SK-N-SH treated with all-trans-retinoic acid at 6 μM for 48 hours (cell line): Measurements from ENCODE around the gene INPP4B.

Experiments
- ARNTL ChIP-seq: fragments of 450-650 bp; formaldehyde crosslinking; IDR thresholded peaks from 2 replicates; pipeline ENCODE4 v1.5.0; 2020; ENCODE audit warnings: low read depth, mild to moderate bottlenecking, moderate library complexity, borderline replicate concordance
- CSDC2 ChIP-seq: fragments of 250-450 bp; sonication (Bioruptor Pico); IDR thresholded peaks from 2 replicates; pipeline ENCODE4 v1.5.0; 2020; ENCODE audit warnings: mild to moderate bottlenecking, moderate library complexity
- RARB ChIP-seq: fragments of 250-450 bp; sonication (Bioruptor Pico); IDR thresholded peaks from 2 replicates; pipeline ENCODE4 v1.8.0; 2021; ENCODE audit warnings: mild to moderate bottlenecking, moderate library complexity
- ZC3H10 ChIP-seq: fragments of 250-450 bp; sonication (Bioruptor Pico); IDR thresholded peaks from 2 replicates; pipeline ENCODE4 v1.5.1; 2021; ENCODE audit warnings: mild to moderate bottlenecking, moderate library complexity
- ZFP3 ChIP-seq: fragments of 250-450 bp; sonication (Bioruptor Pico); IDR thresholded peaks from 2 replicates; pipeline ENCODE4 v1.5.0; 2020; ENCODE audit warnings: mild to moderate bottlenecking, moderate library complexity
- ZNF8 ChIP-seq: fragments of 450-650 bp; formaldehyde crosslinking; IDR thresholded peaks from 2 replicates; pipeline ENCODE4 v1.5.0; 2020; ENCODE audit warnings: mild to moderate bottlenecking, moderate library complexity
- TF ChIP-seq, protein P1 (sequence below): fragments of 250-450 bp; sonication (Bioruptor Pico); IDR thresholded peaks from 2 replicates; pipeline ENCODE4 v1.8.0; 2020; ENCODE audit warnings: mild to moderate bottlenecking, moderate library complexity, borderline replicate concordance
- TF ChIP-seq, protein P2 (sequence below): fragments of 250-450 bp; sonication (Bioruptor Pico); IDR thresholded peaks from 2 replicates; pipeline ENCODE4 v1.5.1; 2020; ENCODE audit warnings: low read depth, mild to moderate bottlenecking, moderate library complexity
- TF ChIP-seq, protein P3 (sequence below): fragments of 250-450 bp; sonication (Bioruptor Pico); IDR thresholded peaks from 2 replicates; pipeline ENCODE4 v1.8.0; 2021; ENCODE audit warnings: low read depth, mild to moderate bottlenecking, moderate library complexity, borderline replicate concordance

DNA sequence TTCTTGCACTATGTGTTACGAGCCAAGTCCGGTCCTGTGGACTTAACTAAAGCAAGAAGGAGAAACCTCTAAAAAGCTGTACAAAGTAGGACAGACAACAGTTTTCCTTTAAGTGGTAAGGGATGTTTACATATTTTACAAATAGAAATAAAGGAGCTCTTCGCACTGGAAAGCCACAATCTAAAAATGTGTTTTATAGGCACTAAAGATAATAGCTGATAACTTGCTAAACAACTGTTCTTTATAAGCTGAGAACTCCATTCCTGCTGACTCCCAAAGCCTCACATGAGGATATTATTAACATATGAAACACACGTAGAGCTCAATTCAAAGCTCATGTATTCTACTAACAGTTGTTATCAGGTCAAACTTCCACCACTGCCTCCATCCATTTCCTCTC is 519.9 kb downstream of the INPP4B start:
- TF ChIP-seq ZFP3 (CRISPR knock-in tag) (no peak), ZNF8 (CRISPR knock-in tag) (no peak), CSDC2 (no peak), RARB (no peak), ZC3H10 (CRISPR knock-in tag) (no peak), ARNTL (no peak)
- TF ChIP-seq, protein P1, sequence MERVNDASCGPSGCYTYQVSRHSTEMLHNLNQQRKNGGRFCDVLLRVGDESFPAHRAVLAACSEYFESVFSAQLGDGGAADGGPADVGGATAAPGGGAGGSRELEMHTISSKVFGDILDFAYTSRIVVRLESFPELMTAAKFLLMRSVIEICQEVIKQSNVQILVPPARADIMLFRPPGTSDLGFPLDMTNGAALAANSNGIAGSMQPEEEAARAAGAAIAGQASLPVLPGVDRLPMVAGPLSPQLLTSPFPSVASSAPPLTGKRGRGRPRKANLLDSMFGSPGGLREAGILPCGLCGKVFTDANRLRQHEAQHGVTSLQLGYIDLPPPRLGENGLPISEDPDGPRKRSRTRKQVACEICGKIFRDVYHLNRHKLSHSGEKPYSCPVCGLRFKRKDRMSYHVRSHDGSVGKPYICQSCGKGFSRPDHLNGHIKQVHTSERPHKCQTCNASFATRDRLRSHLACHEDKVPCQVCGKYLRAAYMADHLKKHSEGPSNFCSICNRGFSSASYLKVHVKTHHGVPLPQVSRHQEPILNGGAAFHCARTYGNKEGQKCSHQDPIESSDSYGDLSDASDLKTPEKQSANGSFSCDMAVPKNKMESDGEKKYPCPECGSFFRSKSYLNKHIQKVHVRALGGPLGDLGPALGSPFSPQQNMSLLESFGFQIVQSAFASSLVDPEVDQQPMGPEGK (CRISPR knock-in tag): no peak
- TF ChIP-seq, protein P2, sequence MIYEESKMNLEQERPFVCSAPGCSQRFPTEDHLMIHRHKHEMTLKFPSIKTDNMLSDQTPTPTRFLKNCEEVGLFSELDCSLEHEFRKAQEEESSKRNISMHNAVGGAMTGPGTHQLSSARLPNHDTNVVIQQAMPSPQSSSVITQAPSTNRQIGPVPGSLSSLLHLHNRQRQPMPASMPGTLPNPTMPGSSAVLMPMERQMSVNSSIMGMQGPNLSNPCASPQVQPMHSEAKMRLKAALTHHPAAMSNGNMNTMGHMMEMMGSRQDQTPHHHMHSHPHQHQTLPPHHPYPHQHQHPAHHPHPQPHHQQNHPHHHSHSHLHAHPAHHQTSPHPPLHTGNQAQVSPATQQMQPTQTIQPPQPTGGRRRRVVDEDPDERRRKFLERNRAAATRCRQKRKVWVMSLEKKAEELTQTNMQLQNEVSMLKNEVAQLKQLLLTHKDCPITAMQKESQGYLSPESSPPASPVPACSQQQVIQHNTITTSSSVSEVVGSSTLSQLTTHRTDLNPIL: no peak
- TF ChIP-seq, protein P3, sequence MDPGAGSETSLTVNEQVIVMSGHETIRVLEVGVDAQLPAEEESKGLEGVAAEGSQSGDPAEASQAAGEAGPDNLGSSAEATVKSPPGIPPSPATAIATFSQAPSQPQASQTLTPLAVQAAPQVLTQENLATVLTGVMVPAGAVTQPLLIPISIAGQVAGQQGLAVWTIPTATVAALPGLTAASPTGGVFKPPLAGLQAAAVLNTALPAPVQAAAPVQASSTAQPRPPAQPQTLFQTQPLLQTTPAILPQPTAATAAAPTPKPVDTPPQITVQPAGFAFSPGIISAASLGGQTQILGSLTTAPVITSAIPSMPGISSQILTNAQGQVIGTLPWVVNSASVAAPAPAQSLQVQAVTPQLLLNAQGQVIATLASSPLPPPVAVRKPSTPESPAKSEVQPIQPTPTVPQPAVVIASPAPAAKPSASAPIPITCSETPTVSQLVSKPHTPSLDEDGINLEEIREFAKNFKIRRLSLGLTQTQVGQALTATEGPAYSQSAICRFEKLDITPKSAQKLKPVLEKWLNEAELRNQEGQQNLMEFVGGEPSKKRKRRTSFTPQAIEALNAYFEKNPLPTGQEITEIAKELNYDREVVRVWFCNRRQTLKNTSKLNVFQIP (CRISPR knock-in tag): no peak
